Sigmoid colon (tissue), 7 donors: Measurements from ENCODE around the gene REN. TPM values are rescaled to one million over a fixed set of nuclear protein-coding genes. Genes with fewer than 3 reads are reported as not detected.

Experiments
- DNase-seq: peaks from one replicate; pipeline ENCODE4 v3.0.0-alpha.2; 2019
- H3K27ac ChIP-seq, 4 donors: fragments of 200-600 bp; sonication (generic); one replicate each; pipeline ENCODE4 v1.5.1; 2016 to 2019; ENCODE audit warnings: mild to moderate bottlenecking in 1 of 4
- H3K27me3 ChIP-seq, 3 donors: fragments of 200-600 bp; sonication (generic); one replicate each; pipeline ENCODE4 v1.5.1; 2019; ENCODE audit warnings: mild to moderate bottlenecking in 1 of 3
- H3K36me3 ChIP-seq, 4 donors: fragments of 200-600 bp; sonication (generic); one replicate each; pipeline ENCODE4 v1.5.1; 2016 to 2019
- H3K4me1 ChIP-seq, 4 donors: fragments of 200-600 bp; sonication (generic); one replicate each; pipeline ENCODE4 v1.5.1; 2017 to 2019
- H3K4me3 ChIP-seq, 4 donors: fragments of 200-600 bp; sonication (generic); one replicate each; pipeline ENCODE4 v1.5.1; 2017 to 2019; ENCODE audit warnings: mild to moderate bottlenecking in 2 of 4, moderate library complexity in 1 of 4
- H3K9me3 ChIP-seq, 4 donors: fragments of 200-600 bp in 3 of 4; sonication (generic) in 3 of 4; one replicate each; pipeline versions ENCODE4 v1.5.1 to v1.6.1; 2013 to 2019
- EP300 ChIP-seq, 4 donors: sonication (generic); formaldehyde crosslinking; IDR thresholded peaks; one replicate each; pipeline ENCODE4 v1.6.1; 2017; ENCODE audit warnings: antibody characterized with exemption in 4 of 4
- POLR2A ChIP-seq, 2 donors: fragments of 450-650 bp; IDR thresholded peaks; one replicate each; pipeline ENCODE4 v1.6.1; 2016; ENCODE audit warnings: antibody characterized with exemption in 2 of 2, mild to moderate bottlenecking in 2 of 2, moderate library complexity in 2 of 2
- POLR2AphosphoS5 ChIP-seq, 4 donors: sonication (generic); formaldehyde crosslinking; IDR thresholded peaks; one replicate each; pipeline ENCODE4 v1.6.1; 2017; ENCODE audit warnings: antibody characterized with exemption in 4 of 4
- WGBS, 2 donors: extraction: QIAGEN DNeasy Blood & Tissue Kit; methylation state at CpG; one replicate each; pipeline ENCODE4 v1.1.7; 2013; 5-methylcytosine and 5-hydroxymethylcytosine counted together
- intact Hi-C: fragments of 100-400 bp; cut with DNase I; formaldehyde crosslinking; loops from one replicate; pipeline ENCODE4 v1.15.1; 2023
- polyA plus RNA-seq, 3 donors: library from polyadenylated mRNA; stranded (reverse); fragments of 200-250 nt; gene quantifications; one replicate each; pipeline ENCODE4 v1.2.3, GENCODE V29; 2013
- total RNA-seq, 4 donors: library from RNA; depleted of rRNA; stranded (reverse); fragments of >200 nt; gene quantifications; one replicate each; pipeline ENCODE4 v1.1.0, GENCODE V29; 2016
- TF ChIP-seq, protein P1 (sequence below), 4 experiments: fragments of 450-650 bp in 3 of 4; fragments of 200-600 bp in 1 of 4; IDR thresholded peaks; one replicate each; pipeline ENCODE4 v1.5.1; 2016 to 2019; ENCODE audit warnings: antibody characterized with exemption in 4 of 4, mild to moderate bottlenecking in 3 of 4, moderate library complexity in 2 of 4
- donor health status: healthy with polysubstance abuse.
- donor health status: Bipolar disorder and iron deficiency.
- donor health status: healthy.

REN gene
- total and polyA plus RNA-seq, 7 donors = 0.32 to 1.8 (median 0.92) TPM; not detected in 4

DNA sequence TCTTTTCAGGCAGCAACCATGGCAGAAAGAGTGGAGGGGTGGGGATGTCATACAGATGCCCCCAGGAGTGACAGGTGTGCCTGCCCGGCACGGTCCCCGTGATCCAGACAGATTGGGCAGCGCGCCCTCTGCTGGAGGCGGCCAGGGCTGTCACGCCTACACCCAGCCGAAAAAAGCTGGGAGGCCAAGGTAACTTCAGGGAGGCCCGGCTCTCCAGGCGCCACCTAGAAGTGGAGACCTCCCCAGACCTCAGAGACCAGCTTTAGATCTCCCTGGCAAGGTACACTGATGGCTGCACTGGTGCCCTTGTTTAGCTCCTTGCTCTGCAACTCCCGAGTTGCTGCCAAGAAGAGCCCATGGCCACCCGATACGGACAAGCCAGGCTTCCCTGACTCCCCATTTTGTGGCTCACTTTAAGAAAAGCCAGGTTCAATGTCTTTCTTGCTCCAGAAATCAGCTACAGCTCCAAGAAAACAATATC is 41.0 kb upstream of the REN start:
- peak; percentile 77 for DNase-seq
- Histone ChIP-seq H3K4me3 (no peak overlapping the region), H3K4me1 (peaks cover 0 to 6% (median 2%) of the 10 kb centered on the region in 4 donors), H3K27me3 (peaks cover 0 to 42% (median 0%) of the 10 kb centered on the region in 3 donors), H3K36me3 (no peaks in the 10 kb centered on the region), H3K27ac (no peak overlapping the region), H3K9me3 (no peaks in the 10 kb centered on the region)
- TF ChIP-seq, protein P1, sequence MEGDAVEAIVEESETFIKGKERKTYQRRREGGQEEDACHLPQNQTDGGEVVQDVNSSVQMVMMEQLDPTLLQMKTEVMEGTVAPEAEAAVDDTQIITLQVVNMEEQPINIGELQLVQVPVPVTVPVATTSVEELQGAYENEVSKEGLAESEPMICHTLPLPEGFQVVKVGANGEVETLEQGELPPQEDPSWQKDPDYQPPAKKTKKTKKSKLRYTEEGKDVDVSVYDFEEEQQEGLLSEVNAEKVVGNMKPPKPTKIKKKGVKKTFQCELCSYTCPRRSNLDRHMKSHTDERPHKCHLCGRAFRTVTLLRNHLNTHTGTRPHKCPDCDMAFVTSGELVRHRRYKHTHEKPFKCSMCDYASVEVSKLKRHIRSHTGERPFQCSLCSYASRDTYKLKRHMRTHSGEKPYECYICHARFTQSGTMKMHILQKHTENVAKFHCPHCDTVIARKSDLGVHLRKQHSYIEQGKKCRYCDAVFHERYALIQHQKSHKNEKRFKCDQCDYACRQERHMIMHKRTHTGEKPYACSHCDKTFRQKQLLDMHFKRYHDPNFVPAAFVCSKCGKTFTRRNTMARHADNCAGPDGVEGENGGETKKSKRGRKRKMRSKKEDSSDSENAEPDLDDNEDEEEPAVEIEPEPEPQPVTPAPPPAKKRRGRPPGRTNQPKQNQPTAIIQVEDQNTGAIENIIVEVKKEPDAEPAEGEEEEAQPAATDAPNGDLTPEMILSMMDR (IDR thresholded peaks at IDR 0.05) = peak; percentile 53 to 88 (median 71)
- TF ChIP-seq EP300 (IDR thresholded peaks at IDR 0.05) = no peak
- TF ChIP-seq POLR2A (IDR thresholded peaks at IDR 0.05) = no peak
- TF ChIP-seq POLR2AphosphoS5 (IDR thresholded peaks at IDR 0.05) = no peak
- WGBS, 2 donors = 21% methylated on average over 13 of the region's 13 CpGs
- intact Hi-C loops = loop anchor here (1.0 to 5.0 kb wide), 3 partner anchors 45 to 346 kb away; partner anchors contain the start of gene SNRPE

DNA sequence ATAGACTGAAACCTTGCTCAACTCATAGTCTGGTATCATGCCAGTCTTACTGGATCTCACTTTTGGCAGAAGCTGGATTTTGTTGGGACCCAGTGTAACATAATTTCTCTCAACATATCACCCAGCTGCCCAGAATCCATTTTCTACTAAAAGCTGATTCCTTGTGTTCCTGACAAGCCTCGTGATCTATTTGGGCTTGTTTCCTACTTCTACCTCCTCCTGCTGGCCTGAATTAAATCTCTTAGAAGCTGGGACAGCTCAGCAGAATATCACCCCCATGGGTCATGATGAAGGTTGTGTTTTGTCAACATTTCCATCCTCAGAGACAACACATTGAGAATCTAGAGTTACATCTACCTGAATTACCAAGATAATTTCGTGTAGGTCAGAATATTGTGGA is 40.0 kb upstream of the REN start:
- Histone ChIP-seq H3K9me3 (no peaks in the 10 kb centered on the region), H3K27ac (no peak overlapping the region), H3K4me3 (no peak overlapping the region), H3K27me3 (peaks cover 0 to 45% (median 0%) of the 10 kb centered on the region in 3 donors), H3K4me1 (peaks cover 0 to 6% (median 2%) of the 10 kb centered on the region in 4 donors), H3K36me3 (no peaks in the 10 kb centered on the region)
- 22 to 58% methylated on average over 2 of the region's 2 CpGs for WGBS, 2 donors
- intact Hi-C loops = loop anchor here (2.0 to 5.0 kb wide), 2 partner anchors 156 to 345 kb away; partner anchors contain the start of gene SNRPE
- TF ChIP-seq POLR2A (IDR thresholded peaks at IDR 0.05) (no peak), EP300 (IDR thresholded peaks at IDR 0.05) (no peak), POLR2AphosphoS5 (IDR thresholded peaks at IDR 0.05) (no peak)
- TF ChIP-seq, protein P1 (IDR thresholded peaks at IDR 0.05) = no peak
- no peak for DNase-seq

DNA sequence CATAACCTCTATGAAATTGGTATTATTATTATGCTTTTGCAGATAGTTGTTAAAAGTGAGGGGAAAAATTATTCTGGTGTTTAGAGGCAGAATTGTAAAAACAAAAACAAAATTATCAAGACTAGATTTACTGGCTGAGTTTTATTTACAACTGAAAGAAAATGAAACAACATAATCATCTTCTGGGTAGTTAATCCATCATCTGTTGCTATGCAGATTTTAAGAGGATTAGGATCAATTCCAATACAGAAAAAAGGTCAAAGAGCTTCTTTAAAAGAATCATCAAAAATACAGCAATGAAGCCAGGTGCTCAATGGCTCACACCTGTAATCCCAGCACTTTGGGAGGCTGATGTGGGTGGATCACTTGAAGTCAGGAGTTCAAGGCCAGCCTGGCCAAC is 39.3 kb upstream of the REN start:
- no peak overlapping the region for H3K4me3 ChIP-seq
- DNase-seq = no peak
- no peak overlapping the region for H3K27ac ChIP-seq
- H3K9me3 ChIP-seq = no peaks in the 10 kb centered on the region
- peaks cover 0 to 51% (median 0%) of the 10 kb centered on the region in 3 donors for H3K27me3 ChIP-seq
- intact Hi-C loops = loop anchor here (5.0 kb wide), 1 partner anchor 157 kb away; no protein-coding TSS in a partner anchor
- peaks cover 0 to 6% (median 2%) of the 10 kb centered on the region in 4 donors for H3K4me1 ChIP-seq
- TF ChIP-seq POLR2AphosphoS5 (IDR thresholded peaks at IDR 0.05) = no peak
- TF ChIP-seq, protein P1 (IDR thresholded peaks at IDR 0.05) = no peak
- no peak for TF ChIP-seq POLR2A (IDR thresholded peaks at IDR 0.05)
- no peaks in the 10 kb centered on the region for H3K36me3 ChIP-seq

DNA sequence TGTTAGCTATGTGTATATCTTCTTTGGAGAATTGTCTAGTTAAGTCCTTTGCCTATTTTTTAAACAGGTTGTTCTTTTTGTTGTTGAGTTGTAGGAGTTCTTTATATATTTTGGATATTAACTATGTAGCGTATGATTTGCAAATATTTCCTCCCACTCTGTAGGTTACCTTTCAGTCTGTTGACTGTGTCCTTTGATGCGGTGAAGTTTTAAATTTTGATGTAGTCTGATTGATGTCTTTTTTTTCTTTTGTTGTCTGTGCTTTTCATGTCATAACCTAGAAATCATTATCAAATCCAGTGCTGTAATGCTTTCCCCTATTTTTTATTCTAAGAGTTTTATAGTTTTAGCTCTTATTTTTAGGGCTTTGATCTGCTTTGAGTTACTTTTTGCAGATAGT is 38.8 kb upstream of the REN start:
- H3K27ac ChIP-seq = no peak overlapping the region
- H3K27me3 ChIP-seq = peaks cover 0 to 53% (median 0%) of the 10 kb centered on the region in 3 donors
- WGBS, 2 donors = 82 to 93% methylated on average over 2 of the region's 2 CpGs
- no peak overlapping the region for H3K4me3 ChIP-seq
- peaks cover 0 to 6% (median 2%) of the 10 kb centered on the region in 4 donors for H3K4me1 ChIP-seq
- no peak for DNase-seq
- H3K36me3 ChIP-seq = no peaks in the 10 kb centered on the region
- TF ChIP-seq, protein P1 (IDR thresholded peaks at IDR 0.05) = no peak
- TF ChIP-seq POLR2A (IDR thresholded peaks at IDR 0.05) (no peak), EP300 (IDR thresholded peaks at IDR 0.05) (no peak), POLR2AphosphoS5 (IDR thresholded peaks at IDR 0.05) (no peak)
- H3K9me3 ChIP-seq = no peaks in the 10 kb centered on the region
- intact Hi-C loops = loop anchor here (5.0 kb wide), 1 partner anchor 157 kb away; no protein-coding TSS in a partner anchor
